ENCODE results near the gene PROK2.

PROK2 gene

GRCh38 chr3:71752831-71753700 is 31.9 kb downstream of the PROK2 start:
- H3K4me3 ChIP-seq (ENCODE audit: low read depth, low read length) = peak overlapping the region; percentile 38
- no peak for DNase-seq (ENCODE audit: low read depth)

- no peak for DNase-seq (ENCODE audit: low read depth)
Measured at GRCh38 chr3:71751602-71752001, 33.3 kb downstream of the PROK2 start.

GRCh38 chr3:71744738-71745137 is 40.2 kb downstream of the PROK2 start:
- no peak overlapping the region for H3K4me3 ChIP-seq (ENCODE audit: low read depth, low read length)
- DNase-seq (ENCODE audit: low read depth) = no peak

More at GRCh38 chr3:71751602-71752001, 33.3 kb downstream of the PROK2 start:
- H3K4me3 ChIP-seq (ENCODE audit: low read depth, low read length) = no peak overlapping the region

GRCh38 chr3:71742621-71743020 is 42.3 kb downstream of the PROK2 start:
- H3K4me3 ChIP-seq (ENCODE audit: low read depth, low read length) = no peak overlapping the region

GRCh38 chr3:71734881-71735280 is 50.1 kb downstream of the PROK2 start:
- no peak overlapping the region for H3K4me3 ChIP-seq (ENCODE audit: low read depth, low read length)
- DNase-seq (ENCODE audit: low read depth) = no peak

More at GRCh38 chr3:71742621-71743020, 42.3 kb downstream of the PROK2 start:
- no peak for DNase-seq (ENCODE audit: low read depth)

GRCh38 chr3:71733319-71733718 is 51.6 kb downstream of the PROK2 start:
- no peak overlapping the region for H3K4me3 ChIP-seq (ENCODE audit: low read depth, low read length)
- DNase-seq (ENCODE audit: low read depth) = no peak

- DNase-seq (ENCODE audit: low read depth) = no peak
- no peak overlapping the region for H3K4me3 ChIP-seq (ENCODE audit: low read depth, low read length)
Measured at GRCh38 chr3:71732637-71733036, 52.3 kb downstream of the PROK2 start.

- H3K4me3 ChIP-seq (ENCODE audit: low read depth, low read length) = no peak overlapping the region
Measured at GRCh38 chr3:71728632-71729342, 56.2 kb downstream of the PROK2 start.

GRCh38 chr3:71726146-71726545 is 58.8 kb downstream of the PROK2 start:
- no peak overlapping the region for H3K4me3 ChIP-seq (ENCODE audit: low read depth, low read length)

More at GRCh38 chr3:71728632-71729342, 56.2 kb downstream of the PROK2 start:
- no peak for DNase-seq (ENCODE audit: low read depth)

GRCh38 chr3:71725271-71725991 is 59.5 kb downstream of the PROK2 start, which contains the start of gene EIF4E3:
Gene EIF4E3, minus strand, starts transcription at chr3:71725402. Its CDS starts 35 bp downstream, at chr3:71725367.
- peak within 1 kb of the TSS; percentile 63 for H3K4me3 ChIP-seq (ENCODE audit: low read depth, low read length)
- no peak for DNase-seq (ENCODE audit: low read depth)

More at GRCh38 chr3:71726146-71726545, 58.8 kb downstream of the PROK2 start:
- no peak for DNase-seq (ENCODE audit: low read depth)

GRCh38 chr3:71724584-71725270 is 60.2 kb downstream of the PROK2 start:
- DNase-seq (ENCODE audit: low read depth) = no peak
- peak overlapping the region; percentile 63 for H3K4me3 ChIP-seq (ENCODE audit: low read depth, low read length)

- peak overlapping the region; percentile 63 for H3K4me3 ChIP-seq (ENCODE audit: low read depth, low read length)
- no peak for DNase-seq (ENCODE audit: low read depth)
Measured at GRCh38 chr3:71724171-71724453, 60.8 kb downstream of the PROK2 start.

GRCh38 chr3:71723452-71724170 is 61.3 kb downstream of the PROK2 start:
- no peak for DNase-seq (ENCODE audit: low read depth)
- H3K4me3 ChIP-seq (ENCODE audit: low read depth, low read length) = no peak overlapping the region

- DNase-seq (ENCODE audit: low read depth) = no peak
- H3K4me3 ChIP-seq (ENCODE audit: low read depth, low read length) = no peak overlapping the region
Measured at GRCh38 chr3:71722693-71723092, 62.3 kb downstream of the PROK2 start.
